H9 (cell line): ENCODE results near the gene RHOV. TPM values are rescaled to one million over a fixed set of nuclear protein-coding genes. Genes with fewer than 3 reads are reported as not detected.

Experiments used
- DNase-seq: peaks from one replicate; pipeline ENCODE4 v3.0.0-alpha.2; 2017
- H2AFZ ChIP-seq: one replicate; pipeline ENCODE4 v1.6.1; 2013; ENCODE audit warnings: mild to moderate bottlenecking, low read length, control low read depth, moderate library complexity
- H2AK5ac ChIP-seq: 2 replicates; pipeline ENCODE4 v1.6.1; 2013; ENCODE audit warnings: low read length, control low read depth, mixed read lengths; ENCODE audit not compliant: insufficient read length
- H2BK120ac ChIP-seq: one replicate; pipeline ENCODE4 v1.6.1; 2013; ENCODE audit warnings: low read depth, mild to moderate bottlenecking, low read length, control low read depth, inconsistent platforms; ENCODE audit not compliant: poor library complexity, severe bottlenecking
- H2BK12ac ChIP-seq: 2 replicates; pipeline ENCODE4 v1.6.1; 2013; ENCODE audit warnings: low read length, control low read depth, mixed read lengths, low read depth; ENCODE audit not compliant: insufficient read length
- H2BK15ac ChIP-seq: 2 replicates; pipeline ENCODE4 v1.6.1; 2013; ENCODE audit warnings: low read depth, low read length, control low read depth
- H2BK20ac ChIP-seq: one replicate; pipeline ENCODE4 v1.6.1; 2013; ENCODE audit warnings: low read depth, mild to moderate bottlenecking, low read length, control low read depth, inconsistent platforms; ENCODE audit not compliant: poor library complexity, severe bottlenecking
- H2BK5ac ChIP-seq: 2 replicates; pipeline ENCODE4 v1.6.1; 2013; ENCODE audit warnings: low read length, control low read depth, mixed read lengths; ENCODE audit not compliant: insufficient read length
- H3K14ac ChIP-seq: 2 replicates; pipeline ENCODE4 v1.6.1; 2013; ENCODE audit warnings: low read length, control low read depth; ENCODE audit not compliant: insufficient read depth
- H3K18ac ChIP-seq: 2 replicates; pipeline ENCODE4 v1.6.1; 2013; ENCODE audit warnings: low read depth, mild to moderate bottlenecking, mixed read lengths, low read length, control low read depth; ENCODE audit not compliant: insufficient read length
- H3K23ac ChIP-seq: 2 replicates; pipeline ENCODE4 v1.6.1; 2013; ENCODE audit warnings: low read length, control low read depth, mixed read lengths, low read depth; ENCODE audit not compliant: insufficient read length
- H3K23me2 ChIP-seq: 2 replicates; pipeline ENCODE4 v1.6.1; 2013; ENCODE audit warnings: low read depth, mild to moderate bottlenecking, mixed read lengths, low read length, control low read depth; ENCODE audit not compliant: insufficient read length, poor library complexity, severe bottlenecking
- H3K27ac ChIP-seq: 2 replicates; pipeline ENCODE4 v1.5.1; 2013; ENCODE audit warnings: low read length, control low read depth, mixed read lengths, low read depth; ENCODE audit not compliant: insufficient read length
- H3K27me3 ChIP-seq: 2 replicates; pipeline ENCODE4 v1.6.1; 2013; ENCODE audit warnings: low read length, control low read depth, inconsistent platforms; ENCODE audit not compliant: insufficient read depth
- H3K4ac ChIP-seq: 2 replicates; pipeline ENCODE4 v1.6.1; 2013; ENCODE audit warnings: low read depth, mild to moderate bottlenecking, control low read depth, inconsistent platforms, low read length, moderate library complexity
- H3K4me1 ChIP-seq: 2 replicates; pipeline ENCODE4 v1.6.1; 2013; ENCODE audit warnings: low read length, control low read depth, inconsistent platforms; ENCODE audit not compliant: insufficient read depth
- H3K4me2 ChIP-seq: 2 replicates; pipeline ENCODE4 v1.6.1; 2013; ENCODE audit warnings: low read length, control low read depth, mixed read lengths; ENCODE audit not compliant: insufficient read length, insufficient read depth
- H3K56ac ChIP-seq: 2 replicates; pipeline ENCODE4 v1.6.1; 2013; ENCODE audit warnings: low read depth, mild to moderate bottlenecking, mixed read lengths, low read length, control low read depth; ENCODE audit not compliant: insufficient read length
- H3K79me1 ChIP-seq: 2 replicates; pipeline ENCODE4 v1.6.1; 2013; ENCODE audit warnings: low read depth, mild to moderate bottlenecking, moderate library complexity, low read length, control low read depth, inconsistent platforms; ENCODE audit not compliant: insufficient read depth, poor library complexity, severe bottlenecking
- H3K79me2 ChIP-seq: 2 replicates; pipeline ENCODE4 v1.6.1; 2013; ENCODE audit warnings: low read length, control low read depth, inconsistent platforms; ENCODE audit not compliant: insufficient read depth
- H3K9ac ChIP-seq: 2 replicates; pipeline ENCODE4 v1.6.1; 2013; ENCODE audit warnings: low read length, control low read depth, mixed read lengths; ENCODE audit not compliant: insufficient read length; ENCODE audit errors: extremely low read depth
- H3K9me3 ChIP-seq: one replicate; pipeline ENCODE4 v1.6.1; 2013; ENCODE audit warnings: low read depth, low read length, inconsistent platforms; ENCODE audit not compliant: control insufficient read depth
- H3T11ph ChIP-seq: one replicate; pipeline ENCODE4 v1.6.1; 2013; ENCODE audit warnings: mild to moderate bottlenecking, low read length, control low read depth, inconsistent platforms
- H4K20me1 ChIP-seq: one replicate; pipeline ENCODE4 v1.6.1; 2013; ENCODE audit not compliant: control insufficient read depth, insufficient read length, insufficient read depth
- H4K5ac ChIP-seq: 2 replicates; pipeline ENCODE4 v1.6.1; 2013; ENCODE audit warnings: low read depth, mild to moderate bottlenecking, mixed read lengths, low read length, control low read depth; ENCODE audit not compliant: insufficient read length
- H4K8ac ChIP-seq: replicated peaks from 2 replicates; pipeline ENCODE4 v1.6.1; 2013; ENCODE audit warnings: low read length, control low read depth, mixed read lengths, low read depth; ENCODE audit not compliant: insufficient read length
- H4K91ac ChIP-seq: 2 replicates; pipeline ENCODE4 v1.6.1; 2013; ENCODE audit warnings: low read depth, mild to moderate bottlenecking, moderate library complexity, mixed read lengths, low read length, control low read depth; ENCODE audit not compliant: insufficient read length
- H3K27ac Mint-ChIP-seq, 3 experiments: 2 replicates in 2 of 3; 3 replicates in 1 of 3; pipeline ENCODE4 v1.8.0; 2020 to 2021; ENCODE audit warnings: mixed read lengths in 3 of 3, mild to moderate bottlenecking in 1 of 3, moderate library complexity in 1 of 3
- H3K27me3 Mint-ChIP-seq: 2 replicates; pipeline ENCODE4 v1.8.0; 2021; ENCODE audit warnings: low read depth, mild to moderate bottlenecking, moderate library complexity, mixed read lengths
- H3K36me3 Mint-ChIP-seq, 3 experiments: 2 replicates in 2 of 3; 3 replicates in 1 of 3; pipeline ENCODE4 v1.8.0; 2020 to 2021; ENCODE audit warnings: low read depth in 3 of 3, mixed read lengths in 3 of 3; ENCODE audit not compliant: insufficient read depth in 1 of 3
- H3K4me1 Mint-ChIP-seq, 2 experiments: 2 replicates each; pipeline ENCODE4 v1.8.0; 2020; ENCODE audit warnings: mixed read lengths in 2 of 2
- H3K4me3 Mint-ChIP-seq, 2 experiments: 2 replicates in 1 of 2; 3 replicates in 1 of 2; pipeline ENCODE4 v1.8.0; 2020 to 2021; ENCODE audit warnings: mild to moderate bottlenecking in 2 of 2, mixed read lengths in 2 of 2, moderate library complexity in 1 of 2
- H3K9me3 Mint-ChIP-seq, 2 experiments: 2 replicates in 1 of 2; 3 replicates in 1 of 2; pipeline ENCODE4 v1.8.0; 2020; ENCODE audit warnings: mild to moderate bottlenecking in 2 of 2, mixed read lengths in 2 of 2, moderate library complexity in 1 of 2
- CTCF ChIP-seq: fragments of 200-600 bp; sonication (generic); conservative IDR thresholded peaks from 3 replicates; pipeline ENCODE4 v1.8.0; 2021; ENCODE audit warnings: antibody characterized with exemption, mild to moderate bottlenecking
- WGBS: extraction: QIAGEN DNeasy Blood & Tissue Kit; methylation state at CpG from one replicate; pipeline ENCODE4 v1.1.7; 2013; ENCODE audit warnings: missing lambda C conversion rate, low lambda C conversion rate, mixed read lengths; ENCODE audit not compliant: insufficient read length; ENCODE audit errors: extremely low coverage; 5-methylcytosine and 5-hydroxymethylcytosine counted together
- total RNA-seq: library from RNA; stranded (reverse); gene quantifications from 2 replicates; pipeline ENCODE4 v1.2.1, GENCODE V29; 2021

RHOV gene
- total RNA-seq, 1 experiment from 2014 or later = 3.9 TPM

DNA sequence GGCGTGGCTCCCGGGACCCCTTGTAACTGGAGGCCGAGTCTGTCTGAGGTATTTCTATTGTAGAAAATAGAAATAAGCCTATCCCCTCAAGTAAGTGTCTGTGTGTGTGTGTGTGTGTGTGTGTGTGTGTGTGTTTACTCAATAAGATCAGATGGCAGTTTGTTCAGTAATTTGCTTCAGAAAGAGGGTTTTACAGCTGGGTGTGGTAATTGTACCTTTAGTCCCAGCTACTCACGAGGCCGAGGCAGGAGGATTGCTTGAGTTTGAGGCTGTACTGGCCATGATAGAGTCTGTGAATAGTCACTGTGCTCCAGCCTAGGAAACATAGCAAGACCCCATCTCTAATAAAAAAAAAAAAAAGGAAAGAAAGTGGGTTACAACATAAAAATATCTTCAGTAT lies 21.5 kb downstream of the RHOV start:
- Mint-ChIP-seq H3K36me3 (peaks cover 29 to 85% (median 81%) of the 10 kb centered on the region in 3 experiments), H3K27ac (no peak overlapping the region; a peak in 1 of 7 replicates), H3K4me3 (no peak overlapping the region), H3K4me1 (peaks cover 12% of the 10 kb centered on the region in 2 experiments), H3K27me3 (no peaks in the 10 kb centered on the region), H3K9me3 (no peaks in the 10 kb centered on the region)
- Histone ChIP-seq H3K14ac (no peak overlapping the region), H3T11ph (no peak overlapping the region), H2AK5ac (no peak overlapping the region), H3K79me2 (no peaks in the 10 kb centered on the region), H3K18ac (no peak overlapping the region), H4K20me1 (no peaks in the 10 kb centered on the region), H3K27me3 (no peaks in the 10 kb centered on the region), H2BK5ac (no peak overlapping the region), H3K23ac (no peak overlapping the region), H4K8ac (no peak overlapping the region), H2BK15ac (no peak overlapping the region), H4K5ac (no peak overlapping the region), H3K9me3 (no peaks in the 10 kb centered on the region), H2BK12ac (no peak overlapping the region), H3K4me1 (no peaks in the 10 kb centered on the region), H3K4ac (no peak overlapping the region), H3K9ac (no peak overlapping the region), H3K23me2 (no peaks in the 10 kb centered on the region), H3K79me1 (no peaks in the 10 kb centered on the region), H2BK20ac (no peak overlapping the region), H3K27ac (no peak overlapping the region), H4K91ac (no peak overlapping the region), H3K56ac (no peak overlapping the region), H3K4me2 (no peak overlapping the region), H2AFZ (no peak overlapping the region), H2BK120ac (no peak overlapping the region)
- DNase-seq = no peak
- TF ChIP-seq CTCF = no peak
- no CpG with 5 or more reads among the region's 5 CpGs for WGBS
